ENCODE data around the gene CARNS1.
"Not testable (repeated sequence)": the region's sequence is repeated elsewhere in the genome, so short reads cannot be mapped to it uniquely, and the experiment has no call there.

CARNS1 gene

DNA sequence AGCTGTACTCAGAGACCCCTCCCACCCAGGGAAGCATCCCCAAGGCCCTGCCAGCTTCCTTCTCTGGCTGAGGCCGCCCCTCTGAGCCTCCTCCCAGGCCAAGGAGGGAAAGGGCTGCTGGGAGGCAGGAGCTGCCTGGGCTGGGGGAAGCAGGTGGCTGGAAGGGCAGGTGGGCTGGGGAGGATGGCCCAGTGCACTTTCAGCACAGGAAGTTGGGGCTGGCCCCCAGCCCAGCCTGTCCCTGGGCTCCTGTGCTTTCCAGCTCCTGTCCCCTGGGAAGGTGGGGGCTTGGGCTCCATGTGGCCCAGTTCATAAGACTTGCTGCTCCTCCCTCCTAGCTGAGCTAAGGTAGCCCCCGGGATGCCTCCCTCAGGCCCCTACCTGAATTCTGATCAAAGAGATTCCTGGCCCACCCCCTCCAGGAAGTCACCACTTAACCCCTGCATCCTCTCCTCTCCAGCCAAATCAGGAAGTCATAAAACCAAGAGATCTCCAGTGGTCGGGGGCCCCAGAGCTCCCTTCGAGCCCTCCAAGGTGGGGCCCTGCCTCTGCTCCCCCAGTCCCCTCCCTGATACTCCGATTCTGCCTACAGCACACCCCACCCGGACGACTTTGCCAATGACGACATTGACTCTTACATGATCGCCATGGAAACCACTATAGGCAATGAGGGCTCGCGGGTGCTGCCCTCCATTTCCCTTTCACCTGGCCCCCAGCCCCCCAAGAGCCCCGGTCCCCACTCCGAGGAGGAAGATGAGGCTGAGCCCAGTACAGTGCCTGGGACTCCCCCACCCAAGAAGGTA, 18.7 kb upstream of the CARNS1 start:
- DNase-seq (ENCODE audit: low spot score), result no peak

DNA sequence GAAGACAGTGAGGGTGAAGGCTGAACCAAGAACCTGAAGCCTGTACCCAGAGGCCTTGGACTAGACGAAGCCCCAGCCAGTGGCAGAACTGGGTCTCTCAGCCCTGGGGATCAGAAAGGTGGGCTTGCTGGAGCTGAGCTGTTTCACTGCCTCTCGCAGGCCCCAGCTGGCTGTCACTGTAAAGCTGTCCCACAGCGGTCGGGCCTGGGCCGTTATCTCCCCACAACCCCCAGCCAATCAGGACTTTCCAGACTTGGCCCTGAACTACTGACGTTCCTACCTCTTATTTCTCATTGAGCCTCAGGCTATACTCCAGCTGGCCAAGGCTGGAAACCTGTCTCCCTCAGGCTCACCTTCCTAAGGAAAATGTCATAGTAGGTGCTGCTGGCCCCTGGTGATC, 17.9 kb upstream of the CARNS1 start:
- no peak for DNase-seq (ENCODE audit: low spot score)

DNA sequence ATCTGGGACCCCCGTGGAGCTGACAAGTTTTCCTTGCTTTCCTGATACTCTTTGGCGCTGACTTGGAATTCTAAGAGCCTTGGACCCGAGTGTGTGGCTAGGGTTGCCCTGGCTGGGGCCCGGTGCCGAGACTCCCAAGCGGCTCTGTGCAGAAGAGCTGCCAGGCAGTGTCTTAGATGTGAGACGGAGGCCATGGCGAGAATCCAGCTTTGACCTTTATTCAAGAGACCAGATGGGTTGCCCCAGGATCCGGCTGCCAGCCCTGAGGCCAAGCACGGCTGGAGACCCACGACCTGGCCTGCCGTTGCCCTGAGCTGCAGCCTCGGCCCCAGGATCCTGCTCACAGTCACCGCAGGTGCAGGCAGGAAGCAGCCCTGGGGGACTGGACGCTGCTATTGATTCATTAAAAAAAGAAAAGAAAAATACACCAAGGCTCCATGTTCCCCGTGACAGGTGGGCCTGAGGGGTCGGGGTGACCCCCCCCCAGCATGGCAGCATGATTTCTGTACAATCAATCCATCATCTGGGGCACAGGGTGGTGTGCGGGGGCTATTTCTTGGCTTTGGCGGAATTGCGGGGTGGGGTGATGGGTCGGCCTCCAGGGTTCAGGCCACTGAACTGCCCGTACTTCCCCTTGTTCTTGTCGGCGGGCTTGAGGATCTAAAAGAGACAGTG, 17.4 kb upstream of the CARNS1 start:
- no peak for DNase-seq (ENCODE audit: low spot score)

DNA sequence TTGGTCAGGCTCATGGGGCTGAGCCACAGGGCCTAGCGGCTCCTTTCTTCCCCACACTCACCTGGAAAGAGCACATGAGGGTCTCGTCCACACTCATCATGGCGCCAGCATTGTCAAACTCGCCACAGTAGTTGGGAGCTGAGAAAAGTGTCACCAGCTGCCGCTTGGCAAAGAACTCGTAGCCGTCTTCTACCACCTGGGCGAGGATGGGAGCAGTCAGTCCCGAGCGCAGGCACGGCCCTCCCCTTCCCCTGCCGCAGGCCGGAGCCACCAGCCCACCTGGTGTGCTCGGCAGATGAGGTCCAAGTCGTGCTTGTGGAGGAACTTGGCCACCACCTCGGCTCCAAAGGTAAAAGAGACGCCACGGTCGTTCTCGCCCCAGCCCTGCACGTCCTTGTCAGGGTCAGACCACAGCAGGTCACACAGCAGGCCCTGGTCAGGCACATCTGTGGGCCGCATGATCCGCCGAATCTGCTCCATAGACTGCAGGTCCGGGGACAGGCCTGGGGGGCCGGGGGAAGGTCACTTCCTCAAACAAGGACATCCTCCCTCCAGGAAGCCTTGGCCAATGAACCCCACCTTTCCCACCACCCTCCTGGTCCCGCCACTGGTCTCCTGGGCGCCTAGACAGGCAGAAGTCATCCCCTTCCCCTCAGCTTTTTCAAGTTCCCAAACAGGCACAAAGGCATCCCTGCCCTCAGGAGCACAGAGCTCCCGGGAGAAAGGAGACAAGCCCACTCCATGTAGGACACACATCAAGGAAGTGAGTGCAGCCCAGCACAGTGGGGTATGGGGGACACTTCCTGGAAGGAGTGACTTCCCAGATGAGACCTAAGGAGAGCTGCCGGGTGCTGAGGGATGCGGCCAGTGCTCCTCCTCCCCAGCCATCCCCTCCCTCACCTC, 16.6 kb upstream of the CARNS1 start:
- no peak for DNase-seq (ENCODE audit: low spot score)

DNA sequence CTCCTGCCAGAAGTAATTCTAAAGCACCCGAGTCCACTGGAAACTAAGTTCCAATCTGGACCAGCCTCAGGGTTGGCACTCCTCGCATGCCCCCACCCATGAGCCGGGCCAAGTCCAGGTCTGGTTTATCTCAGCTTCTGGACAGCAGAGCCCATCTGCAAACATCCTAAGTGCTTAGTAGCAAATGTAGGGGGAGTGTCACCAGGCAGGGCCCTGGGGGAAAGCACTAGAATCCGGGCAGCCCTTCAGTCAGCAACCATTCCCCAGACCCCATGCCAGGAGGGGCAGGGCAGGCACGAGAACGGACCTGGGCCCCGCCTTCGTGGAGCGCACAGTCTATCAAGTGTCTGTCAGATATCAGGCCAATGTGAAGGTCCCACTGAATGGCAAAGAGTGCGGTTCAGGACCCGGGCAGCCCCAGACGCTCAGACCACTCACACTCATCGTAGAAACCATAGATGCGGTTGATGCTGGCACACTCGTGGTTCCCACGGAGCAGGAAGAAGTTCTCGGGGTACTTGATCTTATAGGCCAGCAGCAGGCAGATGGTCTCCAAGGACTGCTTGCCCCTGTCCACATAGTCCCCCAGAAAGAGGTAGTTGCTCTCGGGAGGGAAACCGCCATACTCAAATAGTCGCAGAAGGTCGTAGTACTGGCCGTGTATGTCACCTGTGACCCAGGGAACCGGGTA, 15.1 kb upstream of the CARNS1 start:
- DNase-seq (ENCODE audit: low spot score), result no peak

DNA sequence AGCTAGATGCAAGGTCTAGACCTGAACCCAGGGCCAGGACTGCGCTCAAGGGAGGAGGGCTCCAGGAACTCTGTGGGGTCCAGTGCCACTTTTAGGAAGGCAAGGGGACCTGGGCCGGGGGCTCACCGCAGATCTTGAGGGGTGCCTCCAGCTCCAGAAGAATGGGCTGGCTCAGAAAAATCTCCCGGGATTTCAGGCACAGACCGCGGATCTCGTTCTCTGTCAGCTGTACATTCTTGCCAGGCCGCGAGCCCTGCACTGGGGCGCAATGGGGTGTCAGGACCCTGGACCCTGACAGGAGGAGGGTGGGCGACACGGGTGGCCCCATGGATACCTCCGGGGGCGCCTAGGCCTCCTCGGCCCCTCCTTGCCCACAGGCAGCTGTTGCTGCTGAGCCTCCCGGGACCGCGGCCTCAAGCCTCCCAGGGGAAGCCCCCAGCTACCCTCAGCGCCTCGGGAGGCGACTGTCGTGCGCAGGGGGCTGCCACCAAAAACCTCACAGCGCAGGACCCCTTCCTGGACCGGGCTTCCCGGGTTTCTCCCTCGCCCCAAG, 14.5 kb upstream of the CARNS1 start:
- no peak for DNase-seq (ENCODE audit: low spot score)

DNA sequence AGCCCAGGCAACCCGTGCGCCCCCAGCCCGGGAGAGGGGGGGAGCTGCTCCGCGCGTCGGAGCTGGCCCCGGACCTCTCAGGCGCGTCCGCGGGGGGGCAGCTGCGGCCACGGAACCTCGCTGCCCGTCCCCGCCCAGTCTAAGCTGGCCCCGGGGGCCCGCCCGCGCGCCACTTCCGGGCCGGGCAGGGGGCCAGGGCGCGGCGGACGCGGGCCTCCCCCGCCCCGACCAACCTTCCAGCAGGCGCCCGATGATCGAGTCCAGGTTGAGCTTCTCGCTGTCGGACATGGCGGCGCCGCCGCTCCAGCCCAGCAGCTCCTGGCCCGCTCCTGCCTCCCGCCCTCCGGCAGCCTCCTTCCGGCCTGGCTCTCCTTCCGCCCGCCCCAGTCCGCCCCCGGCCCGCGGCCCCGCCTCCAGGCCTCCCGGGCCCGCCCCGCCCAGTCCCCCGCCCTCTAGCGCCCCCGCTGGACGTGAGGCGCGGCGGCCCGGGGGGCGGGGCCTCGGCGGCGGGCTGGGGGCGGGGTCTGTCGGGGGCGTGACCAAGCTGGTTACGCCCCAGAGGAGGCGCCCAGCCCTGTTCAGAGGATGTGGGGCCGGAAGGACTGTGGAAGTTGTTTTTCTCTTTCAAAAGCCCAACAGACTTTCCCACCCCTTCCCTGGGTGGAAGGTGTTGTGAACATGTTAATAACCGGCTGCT, 13.8 kb upstream of the CARNS1 start, which contains the start of gene PPP1CA:
Gene PPP1CA (minus strand): TSS at position 364 of the 697 bp plus-strand sequence. CDS start 76 bp downstream, at position 288.
- DNase-seq (ENCODE audit: low spot score), result peak; percentile 88

DNA sequence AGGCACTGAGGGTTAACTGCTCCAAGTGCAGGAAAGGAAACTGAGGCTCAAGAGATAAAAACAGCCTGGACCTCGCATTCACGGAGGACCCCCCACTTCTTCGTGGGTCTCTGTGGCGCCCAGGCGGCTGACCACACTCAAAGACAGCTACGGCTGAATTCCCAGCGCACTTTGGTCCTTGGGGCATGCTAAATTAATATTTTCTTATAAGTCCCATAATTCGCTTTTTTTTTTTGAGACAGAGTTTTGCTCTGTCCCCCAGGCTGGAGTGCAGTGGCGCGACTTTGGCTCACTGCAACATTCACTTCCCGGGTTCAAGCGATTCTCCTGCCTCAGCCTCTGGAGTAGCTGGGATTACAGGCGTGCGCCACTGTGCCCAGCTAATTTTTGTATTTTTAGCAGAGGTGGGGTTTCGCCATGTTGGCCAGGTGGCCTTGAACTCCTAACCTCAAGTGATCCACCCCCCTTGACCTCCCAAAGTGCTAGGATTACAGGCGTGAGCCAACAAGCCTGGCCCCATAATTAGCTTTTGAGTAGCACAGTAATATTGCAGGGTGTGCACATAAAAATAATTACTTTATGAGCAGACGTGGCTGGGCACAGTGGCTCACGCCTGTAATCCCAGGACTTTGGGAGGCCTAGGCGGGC, 13.2 kb upstream of the CARNS1 start:
- not testable (repeated sequence) for DNase-seq (ENCODE audit: low spot score)

DNA sequence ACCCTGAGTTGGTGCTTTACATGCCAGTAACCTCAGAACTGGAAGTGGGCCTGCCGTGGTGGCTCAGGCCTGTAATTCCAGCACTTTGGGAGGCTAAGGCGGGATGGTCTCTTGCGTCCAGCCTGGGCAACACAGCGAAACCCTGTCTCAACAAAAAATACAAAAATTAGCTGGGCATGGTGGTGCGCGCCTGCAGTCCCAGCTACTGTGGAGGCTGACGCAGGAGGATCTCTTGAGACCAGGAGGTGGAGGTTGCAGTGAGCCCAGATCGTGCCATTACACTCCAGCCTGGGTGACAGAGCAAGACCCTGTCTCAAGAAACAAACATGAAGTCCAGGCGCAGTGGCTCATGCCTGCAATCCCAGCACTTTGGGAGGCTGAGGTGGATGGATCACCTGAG, 12.4 kb upstream of the CARNS1 start:
- DNase-seq (ENCODE audit: low spot score), result not testable (repeated sequence)

DNA sequence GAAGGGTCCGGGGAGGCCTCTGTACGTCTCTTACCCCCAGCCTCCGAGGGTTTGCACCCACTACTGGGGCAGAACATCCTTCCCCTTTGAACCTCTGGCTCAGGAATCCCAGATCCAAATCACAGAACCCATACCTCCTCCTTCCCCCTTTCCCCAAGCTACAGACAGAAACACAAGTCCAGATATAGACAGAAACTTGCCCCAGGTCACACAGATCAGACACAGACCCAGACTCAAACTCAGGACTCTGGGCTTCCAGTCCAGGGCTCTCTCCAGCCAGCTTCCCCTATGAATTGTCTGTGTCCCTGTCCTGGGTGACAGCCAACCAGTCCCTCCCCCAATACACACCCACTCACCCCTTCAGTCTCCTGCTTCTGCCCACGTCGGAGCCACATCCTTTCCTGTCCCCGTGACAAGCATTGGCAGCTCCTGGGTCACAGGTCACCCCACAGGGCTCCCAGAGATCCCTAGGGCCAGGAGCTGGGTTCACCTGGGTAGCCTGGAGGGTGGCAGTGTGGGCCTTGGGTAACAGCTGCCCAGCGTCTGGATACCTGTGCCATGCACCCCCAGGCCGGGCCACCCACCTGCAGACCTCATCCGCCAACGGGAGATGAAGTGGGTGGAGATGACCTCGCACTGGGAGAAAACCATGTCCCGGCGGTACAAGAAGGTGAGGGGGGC, 10.8 kb upstream of the CARNS1 start:
- DNase-seq (ENCODE audit: low spot score), result peak; percentile 55

DNA sequence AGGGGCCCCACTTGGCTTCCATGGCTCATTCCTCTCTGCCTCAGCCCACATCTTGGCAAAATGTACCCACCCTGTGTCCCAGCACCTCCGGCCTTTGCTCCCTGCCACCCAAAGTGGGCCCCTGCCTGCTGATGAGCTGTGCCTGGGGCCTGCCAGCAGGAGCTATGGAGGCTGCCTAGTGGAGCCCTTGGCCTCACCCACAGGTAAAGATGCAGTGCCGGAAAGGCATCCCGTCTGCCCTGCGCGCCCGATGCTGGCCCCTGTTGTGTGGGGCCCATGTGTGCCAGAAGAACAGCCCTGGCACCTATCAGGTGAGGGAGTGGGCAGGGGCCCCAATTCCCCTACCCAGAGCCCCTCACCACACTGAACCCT, 10.3 kb upstream of the CARNS1 start:
- no peak for DNase-seq (ENCODE audit: low spot score)

DNA sequence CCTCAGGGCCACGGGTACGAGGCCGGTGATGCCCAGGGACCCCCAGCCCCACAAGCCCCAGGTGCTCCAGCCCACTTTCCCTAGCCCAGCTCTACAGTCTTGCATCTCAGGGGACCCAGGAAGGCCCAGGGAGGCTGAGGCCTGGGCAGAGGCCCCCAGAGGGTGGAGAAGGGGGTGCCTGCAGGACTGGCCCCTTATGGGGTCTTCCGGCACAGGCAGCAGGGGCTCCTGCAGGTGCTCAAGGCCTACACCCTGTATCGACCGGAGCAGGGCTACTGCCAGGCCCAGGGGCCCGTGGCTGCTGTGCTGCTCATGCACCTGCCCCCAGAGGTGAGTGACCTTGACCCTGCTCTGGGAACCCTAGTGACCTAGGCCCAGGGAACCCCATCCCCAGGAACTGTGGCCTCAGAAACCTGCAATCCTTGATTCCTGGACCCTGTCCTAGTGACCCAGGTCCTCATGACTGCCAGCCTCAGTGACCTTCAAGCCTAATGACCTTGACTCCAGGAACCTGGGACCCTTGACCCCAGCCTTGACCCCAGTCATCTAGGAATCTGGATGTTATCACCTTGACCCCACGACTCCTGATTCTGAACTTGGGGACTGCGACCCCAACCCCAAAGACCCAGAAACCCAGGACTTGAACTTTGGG, 9.7 kb upstream of the CARNS1 start:
- DNase-seq (ENCODE audit: low spot score), result no peak

DNA sequence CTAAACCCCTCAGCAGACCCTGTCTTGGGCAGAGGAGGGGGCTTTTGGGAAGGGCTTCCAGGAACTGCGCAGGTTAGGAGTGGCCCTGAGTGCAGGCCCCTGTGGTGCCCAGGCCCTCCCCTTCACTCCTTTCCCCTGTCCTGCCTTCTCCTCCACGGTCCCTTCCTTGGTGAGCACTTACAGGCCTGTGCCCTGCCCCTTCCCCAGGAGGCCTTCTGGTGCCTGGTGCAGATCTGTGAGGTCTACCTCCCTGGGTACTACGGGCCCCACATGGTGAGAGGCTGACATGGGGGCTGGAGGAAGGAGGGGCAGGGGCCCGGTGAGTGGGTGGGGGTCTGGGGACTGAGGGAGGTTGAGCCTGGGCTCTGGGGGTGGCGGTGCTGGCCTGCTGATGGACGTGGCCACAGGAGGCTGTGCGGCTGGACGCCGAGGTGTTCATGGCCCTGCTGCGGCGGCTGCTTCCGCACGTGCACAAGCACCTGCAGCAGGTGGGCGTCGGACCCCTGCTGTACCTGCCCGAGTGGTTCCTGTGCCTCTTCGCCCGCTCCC, 9.0 kb upstream of the CARNS1 start:
- no peak for DNase-seq (ENCODE audit: low spot score)

DNA sequence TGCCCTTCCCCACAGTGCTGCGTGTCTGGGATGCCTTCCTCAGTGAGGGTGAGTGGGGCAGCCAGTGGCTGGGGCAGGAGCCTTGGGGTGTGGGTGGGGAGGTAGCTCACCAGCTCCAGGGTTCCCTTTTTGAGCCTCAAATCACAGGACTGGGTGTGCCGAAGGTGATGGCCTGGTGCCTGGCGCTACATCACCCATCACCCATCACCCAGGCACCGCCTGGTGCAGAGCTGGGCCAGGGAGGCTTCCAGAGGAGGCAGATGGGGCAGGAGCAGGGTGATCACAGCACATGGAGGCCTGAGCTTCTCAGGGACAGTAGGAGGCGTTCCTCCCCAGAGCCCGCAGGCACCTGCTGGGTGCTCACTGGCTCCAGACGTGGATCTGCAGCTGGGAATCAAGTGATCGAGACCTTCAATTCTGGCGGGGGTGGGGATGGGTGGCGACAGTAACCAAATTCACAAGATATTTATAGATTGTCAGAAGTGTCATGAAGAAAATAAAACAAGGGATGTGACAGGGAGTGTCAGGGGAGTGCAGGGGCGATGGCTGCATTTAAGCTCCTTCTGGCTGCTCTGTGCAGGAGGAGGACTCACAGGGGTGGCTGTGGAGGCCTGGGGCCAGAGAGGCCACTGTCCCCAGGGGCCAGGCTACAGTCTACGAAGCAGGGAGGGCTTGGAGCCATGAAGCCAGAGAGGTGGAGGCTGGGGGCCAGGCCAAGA, 8.3 kb upstream of the CARNS1 start:
- no peak for DNase-seq (ENCODE audit: low spot score)

DNA sequence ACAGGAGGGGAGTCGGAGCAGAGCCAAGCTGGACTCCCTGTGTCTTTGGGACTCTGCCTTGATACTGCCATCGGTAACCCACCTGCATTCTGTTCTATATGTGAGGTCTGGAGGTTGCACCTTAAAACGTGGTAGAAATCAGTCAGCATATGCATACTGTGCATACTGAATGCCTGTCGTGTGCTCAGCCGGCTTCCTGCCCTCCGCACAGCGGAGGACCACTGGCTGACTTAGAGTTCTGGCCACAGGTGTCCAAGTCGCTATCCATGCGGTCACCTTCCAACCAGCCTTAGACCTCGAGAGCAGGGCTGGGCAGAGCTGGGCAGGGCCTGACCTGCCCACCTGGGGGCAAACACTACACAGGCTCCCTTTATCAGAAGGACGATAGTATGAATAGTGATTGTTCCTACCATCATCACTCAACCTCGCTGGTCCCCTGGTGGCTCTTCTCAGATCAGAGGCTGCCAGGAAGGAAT, 7.8 kb upstream of the CARNS1 start:
- no peak for DNase-seq (ENCODE audit: low spot score)

DNA sequence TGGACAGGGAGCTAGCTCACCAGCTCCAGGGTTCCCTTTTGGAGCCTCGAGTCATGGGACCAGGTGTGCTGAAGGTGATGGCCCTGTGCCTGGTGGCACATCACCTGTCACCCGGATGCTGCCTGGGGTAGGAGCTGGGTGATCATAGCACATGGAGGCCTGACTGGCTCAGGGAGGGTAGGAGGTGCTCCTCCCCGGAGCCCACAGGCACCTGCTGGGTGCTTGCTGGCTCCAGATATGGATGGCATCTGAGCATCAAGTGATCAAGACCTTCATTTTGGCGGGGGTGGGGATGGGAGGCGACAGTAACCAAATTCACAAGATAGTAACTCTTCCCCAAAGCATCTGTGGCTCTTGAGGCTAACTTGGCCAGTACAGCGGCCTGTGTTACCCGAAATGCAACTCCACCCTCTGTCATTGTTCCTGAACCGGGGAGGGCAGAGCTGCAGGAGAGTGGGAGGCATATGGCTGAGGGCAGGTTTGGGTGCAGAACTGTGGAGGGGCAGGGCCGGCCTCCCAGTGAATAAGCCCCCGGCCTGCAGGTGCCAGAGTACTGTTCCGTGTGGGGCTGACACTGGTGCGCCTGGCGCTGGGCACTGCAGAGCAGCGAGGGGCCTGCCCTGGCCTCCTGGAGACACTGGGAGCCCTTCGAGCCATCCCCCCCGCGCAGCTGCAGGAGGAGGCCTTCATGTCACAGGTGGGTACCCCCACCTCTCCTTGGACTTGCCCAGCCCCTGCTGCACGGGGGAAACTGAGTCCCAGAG, 6.9 kb upstream of the CARNS1 start:
- DNase-seq (ENCODE audit: low spot score), result no peak

DNA sequence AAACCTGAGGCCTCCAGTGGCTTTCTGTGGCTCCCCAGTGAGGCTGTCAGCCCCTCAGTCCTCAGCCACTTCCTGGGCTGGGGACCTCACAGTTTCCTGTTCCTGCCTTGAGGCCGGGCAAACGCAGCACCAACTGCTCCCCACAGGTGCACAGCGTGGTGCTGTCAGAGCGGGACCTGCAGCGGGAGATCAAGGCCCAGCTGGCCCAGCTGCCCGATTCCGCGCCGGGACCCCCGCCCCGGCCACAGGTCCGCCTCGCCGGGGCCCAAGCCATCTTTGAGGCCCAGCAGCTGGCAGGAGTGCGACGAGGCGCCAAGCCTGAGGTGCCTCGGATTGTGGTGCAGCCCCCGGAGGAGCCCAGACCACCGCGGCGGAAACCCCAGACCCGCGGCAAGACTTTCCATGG, 6.2 kb upstream of the CARNS1 start:
- DNase-seq (ENCODE audit: low spot score), result peak; percentile 75

Measured in CD4-positive, alpha-beta T cell treated with Interleukin-15 for 4 hours (primary cell).